ENCODE results near the gene ARRDC3.
"Not testable (repeated sequence)": the region's sequence is repeated elsewhere in the genome, so short reads cannot be mapped to it uniquely, and the experiment has no call there.

Gene ARRDC3

GRCh38 chr5:91383027-91383955 is at the start of gene ARRDC3:
Gene ARRDC3, minus strand, starts transcription at chr5:91383317. Its CDS starts 225 bp downstream, at chr5:91383092.
- peak; percentile 95 to 99 for DNase-seq

- no peak for DNase-seq
Measured at GRCh38 chr5:91430949-91431348, 47.8 kb upstream of the ARRDC3 start.

GRCh38 chr5:91424638-91425436 is 41.7 kb upstream of the ARRDC3 start:
- DNase-seq = no peak

GRCh38 chr5:91423871-91424270 is 40.8 kb upstream of the ARRDC3 start:
- DNase-seq = no peak

GRCh38 chr5:91420879-91421278 is 37.8 kb upstream of the ARRDC3 start:
- no peak for DNase-seq

- peak; percentile 11 to 76 for DNase-seq
Measured at GRCh38 chr5:91419571-91420537, 36.7 kb upstream of the ARRDC3 start.

GRCh38 chr5:91419136-91419535 is 36.0 kb upstream of the ARRDC3 start:
- DNase-seq = no peak

- DNase-seq = no peak
Measured at GRCh38 chr5:91418158-91418557, 35.0 kb upstream of the ARRDC3 start.

- no peak for DNase-seq
Measured at GRCh38 chr5:91417219-91417618, 34.1 kb upstream of the ARRDC3 start.

GRCh38 chr5:91416491-91416890 is 33.4 kb upstream of the ARRDC3 start:
- no peak for DNase-seq

- no peak for DNase-seq
Measured at GRCh38 chr5:91409304-91409703, 26.2 kb upstream of the ARRDC3 start.

- no peak for DNase-seq
Measured at GRCh38 chr5:91408710-91409109, 25.6 kb upstream of the ARRDC3 start.

- DNase-seq = no peak
Measured at GRCh38 chr5:91407204-91407603, 24.1 kb upstream of the ARRDC3 start.

- DNase-seq = no peak
Measured at GRCh38 chr5:91403438-91403837, 20.3 kb upstream of the ARRDC3 start.

GRCh38 chr5:91401175-91401574 is 18.1 kb upstream of the ARRDC3 start:
- no peak for DNase-seq

GRCh38 chr5:91397791-91398190 is 14.7 kb upstream of the ARRDC3 start:
- no peak for DNase-seq

GRCh38 chr5:91390268-91390667 is 7.2 kb upstream of the ARRDC3 start:
- DNase-seq = no peak

GRCh38 chr5:91389555-91389954 is 6.4 kb upstream of the ARRDC3 start:
- not testable (repeated sequence) for DNase-seq

- no peak for DNase-seq
Measured at GRCh38 chr5:91388362-91388761, 5.2 kb upstream of the ARRDC3 start.

- peak in 1 of 2 experiments; percentile 22 for DNase-seq
Measured at GRCh38 chr5:91386120-91386519, 3.0 kb upstream of the ARRDC3 start.

GRCh38 chr5:91385596-91385995 is 2.5 kb upstream of the ARRDC3 start:
- DNase-seq = not testable (repeated sequence)

GRCh38 chr5:91384671-91385430 is 1.7 kb upstream of the ARRDC3 start:
- DNase-seq = peak; percentile 76 to 97

Data from SW 1271 (cell line).